ENCODE measurements around the gene AMBP.

GRCh38 chr9:114121227-114122135 lies 43.4 kb upstream of the AMBP start:
- no peak for TF ChIP-seq CTCF (IDR thresholded peaks at IDR 0.05)
- no peak for TF ChIP-seq EZH2 (IDR thresholded peaks at IDR 0.05; ENCODE audit: borderline replicate concordance, insufficient read depth, low read depth, low read length, poor library complexity, severe bottlenecking)
